OCI-LY7 (cell line): Measurements from ENCODE around the gene POLL. TPM values are rescaled to one million over a fixed set of nuclear protein-coding genes. Genes with fewer than 3 reads are reported as not detected.

Source experiments
- BruUV-seq: library from RNA; stranded (reverse); fragments of 400-500 nt; replicated peaks from 2 replicates; lab custom pipeline; 2021; lab: Mats Ljungman, UMichigan
- CTCF ChIA-PET: fragments of 300-600 bp; sonication (Branson Sonifier 250); formaldehyde crosslinking; loops from one replicate; lab custom pipeline; 2022; ENCODE audit warnings: antibody characterized with exemption; ENCODE audit not compliant: unreplicated experiment; lab: Charles Lee
- POLR2A ChIA-PET: fragments of 300-600 bp; sonication (Branson Sonifier 250); formaldehyde crosslinking; loops from one replicate; lab custom pipeline; 2022; ENCODE audit warnings: antibody characterized with exemption; lab: Charles Lee
- DNase-seq: peaks from one replicate; pipeline ENCODE4 v3.0.0-alpha.2; 2015; ENCODE audit warnings: low spot score
- H2AFZ ChIP-seq: fragments of 200-600 bp; sonication (generic), shearing (Covaris generic); 2 replicates; pipeline ENCODE4 v1.6.1; 2014; ENCODE audit warnings: mild to moderate bottlenecking, antibody characterized with exemption, low read length, moderate library complexity
- H3K27ac ChIP-seq: fragments of 200-600 bp; sonication (generic); 2 replicates; pipeline ENCODE4 v1.5.1; 2014; ENCODE audit warnings: mixed run types, low read depth, mild to moderate bottlenecking, moderate library complexity, low read length, inconsistent platforms; ENCODE audit not compliant: poor library complexity, severe bottlenecking
- H3K36me3 ChIP-seq: fragments of 200-600 bp; sonication (generic); 2 replicates; pipeline ENCODE4 v1.6.1; 2014; ENCODE audit warnings: mild to moderate bottlenecking, antibody characterized with exemption, low read length, moderate library complexity, mixed read lengths; ENCODE audit not compliant: insufficient read depth
- H3K4me1 ChIP-seq: fragments of 200-600 bp; sonication (generic); 2 replicates; pipeline ENCODE4 v1.5.1; 2014; ENCODE audit warnings: mild to moderate bottlenecking, low read length; ENCODE audit not compliant: insufficient read depth, poor library complexity, severe bottlenecking
- H3K4me2 ChIP-seq: fragments of 200-600 bp; sonication (generic); 2 replicates; pipeline ENCODE4 v1.6.1; 2014; ENCODE audit warnings: mild to moderate bottlenecking, low read length
- H3K4me3 ChIP-seq: fragments of 200-600 bp; sonication (generic); 2 replicates; pipeline ENCODE4 v1.5.1; 2014; ENCODE audit warnings: mild to moderate bottlenecking, low read depth, low read length; ENCODE audit not compliant: poor library complexity, severe bottlenecking
- H3K79me2 ChIP-seq: fragments of 200-600 bp; sonication (generic); 2 replicates; pipeline ENCODE4 v1.6.1; 2016; ENCODE audit warnings: low read depth, mild to moderate bottlenecking, low read length, moderate library complexity, mixed read lengths; ENCODE audit not compliant: insufficient read depth
- H3K9me2 ChIP-seq: fragments of 200-600 bp; sonication (generic); 2 replicates; pipeline ENCODE4 v1.6.1; 2016; ENCODE audit warnings: mild to moderate bottlenecking, low read length, mixed read lengths; ENCODE audit not compliant: insufficient read depth
- H3K9me3 ChIP-seq: fragments of 200-600 bp; sonication (generic); 2 replicates; pipeline ENCODE4 v1.6.1; 2014; ENCODE audit warnings: mild to moderate bottlenecking, mixed run types, low read length, mixed read lengths
- H4K20me1 ChIP-seq: fragments of 200-600 bp; sonication (generic); 2 replicates; pipeline ENCODE4 v1.6.1; 2014; ENCODE audit warnings: mild to moderate bottlenecking, antibody characterized with exemption, low read length, moderate library complexity, mixed read lengths; ENCODE audit not compliant: insufficient read depth
- EZH2phosphoT487 ChIP-seq: fragments of 200-600 bp; sonication (generic); IDR thresholded peaks from 2 replicates; pipeline ENCODE4 v1.6.1; 2018; ENCODE audit warnings: low read depth, borderline replicate concordance, mild to moderate bottlenecking, mixed run types, antibody characterized with exemption, low read length, moderate library complexity, mixed read lengths
- intact Hi-C: fragments of 100-400 bp; cut with micrococcal nuclease; formaldehyde crosslinking; loops from one replicate; pipeline ENCODE4 v1.10.0; 2022; ENCODE audit not compliant: unreplicated experiment
- total RNA-seq, 2 experiments: library from RNA; depleted of rRNA in 1 of 2; stranded (reverse); fragments of >200 nt in 1 of 2; shearing (Covaris generic) in 1 of 2; gene quantifications; 2 replicates each; pipeline ENCODE4 v1.2.3, GENCODE V29; 2014 to 2022
- TF ChIP-seq, protein P1 (sequence below): fragments of 200-600 bp; sonication (generic); conservative IDR thresholded peaks from 2 replicates; pipeline ENCODE4 v1.5.1; 2014; ENCODE audit warnings: mild to moderate bottlenecking, antibody characterized with exemption, low read length, moderate library complexity, mixed read lengths

Gene POLL
- total RNA-seq, 2 experiments from 2014 or later = 22.0 to 34.0 TPM

DNA sequence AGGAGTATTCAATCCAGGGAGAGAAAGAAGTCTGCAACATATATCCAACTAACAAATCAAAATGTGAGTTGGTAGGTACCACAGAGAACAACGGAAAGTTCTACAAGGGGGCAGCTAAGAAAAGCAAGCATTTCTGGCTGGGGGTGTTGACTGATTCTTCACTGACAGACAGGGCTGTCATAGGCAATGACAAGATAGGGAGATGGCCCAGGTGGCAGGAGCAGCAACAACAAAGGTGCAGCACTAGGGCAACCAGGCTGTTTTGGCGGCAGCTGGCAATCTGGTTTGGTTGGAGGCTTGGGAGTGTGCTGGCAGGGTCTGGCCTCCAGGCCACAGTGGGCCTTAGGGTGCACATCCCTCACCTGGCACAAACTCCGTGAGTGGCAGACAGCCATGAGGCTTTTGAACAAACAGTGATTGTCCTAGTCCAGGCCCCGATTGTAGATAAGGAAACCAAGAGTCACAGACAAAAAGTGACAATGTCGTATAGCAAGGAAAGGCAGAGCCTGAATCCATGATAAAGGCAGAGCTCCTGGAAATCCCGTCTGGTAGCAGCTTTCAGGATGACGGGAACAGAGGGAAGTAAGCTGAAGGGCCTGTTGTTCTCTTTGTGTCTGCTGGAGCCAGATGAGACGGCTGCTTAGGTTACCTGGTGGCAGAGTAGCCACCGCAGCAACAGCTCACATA, 28.5 kb upstream of the POLL start:
- Histone ChIP-seq H3K4me2 (peak overlapping the region; percentile 65), H3K27ac (peak overlapping the region; percentile 96), H3K9me2 (no peaks in the 10 kb centered on the region), H4K20me1 (no peaks in the 10 kb centered on the region), H2AFZ (no peak overlapping the region; the same call in 1 of the 2 replicates), H3K4me1 (peaks cover 55% of the 10 kb centered on the region), H3K4me3 (peak overlapping the region; percentile 47), H3K9me3 (no peaks in the 10 kb centered on the region), H3K79me2 (no peaks in the 10 kb centered on the region), H3K36me3 (peaks cover 32% of the 10 kb centered on the region)
- ChIA-PET CTCF (interaction anchor here (1.9 kb wide), 1 partner anchor 14 kb away, joined by 8 read pairs; no protein-coding TSS in a partner anchor), POLR2A (interaction anchor here (0.6 to 1.2 kb wide), 8 partner anchors 14 to 434 kb away, joined by 3 to 5 read pairs (median 3); no protein-coding TSS in a partner anchor)
- peak; percentile 46 for DNase-seq
- intact Hi-C loops = loop anchor here (1.0 to 5.0 kb wide), 2 partner anchors 78 to 166 kb away; partner anchors contain the start of gene NPM3
- BruUV-seq = no TSS peak
- TF ChIP-seq, protein P1, sequence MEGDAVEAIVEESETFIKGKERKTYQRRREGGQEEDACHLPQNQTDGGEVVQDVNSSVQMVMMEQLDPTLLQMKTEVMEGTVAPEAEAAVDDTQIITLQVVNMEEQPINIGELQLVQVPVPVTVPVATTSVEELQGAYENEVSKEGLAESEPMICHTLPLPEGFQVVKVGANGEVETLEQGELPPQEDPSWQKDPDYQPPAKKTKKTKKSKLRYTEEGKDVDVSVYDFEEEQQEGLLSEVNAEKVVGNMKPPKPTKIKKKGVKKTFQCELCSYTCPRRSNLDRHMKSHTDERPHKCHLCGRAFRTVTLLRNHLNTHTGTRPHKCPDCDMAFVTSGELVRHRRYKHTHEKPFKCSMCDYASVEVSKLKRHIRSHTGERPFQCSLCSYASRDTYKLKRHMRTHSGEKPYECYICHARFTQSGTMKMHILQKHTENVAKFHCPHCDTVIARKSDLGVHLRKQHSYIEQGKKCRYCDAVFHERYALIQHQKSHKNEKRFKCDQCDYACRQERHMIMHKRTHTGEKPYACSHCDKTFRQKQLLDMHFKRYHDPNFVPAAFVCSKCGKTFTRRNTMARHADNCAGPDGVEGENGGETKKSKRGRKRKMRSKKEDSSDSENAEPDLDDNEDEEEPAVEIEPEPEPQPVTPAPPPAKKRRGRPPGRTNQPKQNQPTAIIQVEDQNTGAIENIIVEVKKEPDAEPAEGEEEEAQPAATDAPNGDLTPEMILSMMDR = no peak
- no peak for TF ChIP-seq EZH2phosphoT487

DNA sequence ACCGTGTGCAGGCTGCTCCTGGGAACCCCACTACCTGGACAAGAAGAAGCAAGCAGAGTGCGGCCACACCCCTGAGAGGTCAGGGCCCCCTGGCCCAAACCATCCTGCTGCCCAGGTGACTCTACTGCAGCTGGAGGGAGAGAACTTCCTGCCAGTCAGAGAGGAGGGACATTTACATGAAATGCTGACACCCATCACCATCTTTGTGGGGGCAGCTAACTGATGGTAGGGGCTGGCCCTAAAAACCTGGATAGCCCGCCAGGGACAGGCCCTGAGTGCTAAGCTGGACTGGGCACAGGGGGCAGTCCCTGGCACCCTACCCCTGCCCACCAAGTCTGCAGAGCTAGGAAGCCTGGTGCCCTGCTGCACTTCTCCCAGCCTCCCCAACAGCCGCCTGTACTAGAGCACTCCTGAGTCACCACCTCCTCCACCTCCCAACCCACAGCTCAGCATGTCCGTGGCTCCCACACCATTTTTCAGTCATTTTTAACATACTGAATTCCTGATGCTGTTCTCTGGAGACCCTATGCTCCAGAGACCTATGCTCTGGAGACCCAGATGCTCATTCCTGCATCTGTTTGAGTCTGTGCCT, 27.6 kb upstream of the POLL start:
- DNase-seq = no peak
- no peaks in the 10 kb centered on the region for H4K20me1 ChIP-seq
- ChIA-PET POLR2A (interaction anchor here (0.6 kb wide), 3 partner anchors 85 to 302 kb away, joined by 3 read pairs; no protein-coding TSS in a partner anchor), CTCF (interaction anchor here (1.9 kb wide), 1 partner anchor 13 kb away, joined by 8 read pairs; no protein-coding TSS in a partner anchor)
- no peak overlapping the region for H3K4me3 ChIP-seq
- peak overlapping the region; percentile 96 for H3K27ac ChIP-seq
- H3K9me2 ChIP-seq = no peaks in the 10 kb centered on the region
- no peak overlapping the region for H2AFZ ChIP-seq
- peak overlapping the region; percentile 65 for H3K4me2 ChIP-seq
- no peaks in the 10 kb centered on the region for H3K9me3 ChIP-seq
- TF ChIP-seq, protein P1 = no peak
- no peak for TF ChIP-seq EZH2phosphoT487
- peaks cover 58% of the 10 kb centered on the region for H3K4me1 ChIP-seq
- BruUV-seq = no TSS peak
- no peaks in the 10 kb centered on the region for H3K79me2 ChIP-seq
- intact Hi-C loops = loop anchor here (5.0 kb wide), 1 partner anchor 167 kb away; the partner anchor contains the start of gene NPM3
- peaks cover 38% of the 10 kb centered on the region for H3K36me3 ChIP-seq
